ENCODE measurements around the gene VPS33B. TPM values are rescaled to one million over a fixed set of nuclear protein-coding genes. Genes with fewer than 3 reads are reported as not detected.
A peak's percentile ranks its signal among the peaks of the same experiment; 100 is the strongest.

The VPS33B gene
- total and polyA plus RNA-seq, 2 of the 13 experiments (the other 11 are each of a cell fraction or from before 2014, with no cell fraction given) = 15.8 to 16.5 TPM

GRCh38 chr15:90954712-90955623 lies 67.4 kb downstream of the VPS33B start, which contains the start of gene RCCD1 (continued):
- TF ChIP-seq, protein P1, sequence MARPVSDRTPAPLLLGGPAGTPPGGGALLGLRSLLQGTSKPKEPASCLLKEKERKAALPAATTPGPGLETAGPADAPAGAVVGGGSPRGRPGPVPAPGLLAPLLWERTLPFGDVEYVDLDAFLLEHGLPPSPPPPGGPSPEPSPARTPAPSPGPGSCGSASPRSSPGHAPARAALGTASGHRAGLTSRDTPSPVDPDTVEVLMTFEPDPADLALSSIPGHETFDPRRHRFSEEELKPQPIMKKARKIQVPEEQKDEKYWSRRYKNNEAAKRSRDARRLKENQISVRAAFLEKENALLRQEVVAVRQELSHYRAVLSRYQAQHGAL (CRISPR knock-in tag; IDR thresholded peaks at IDR 0.05; ENCODE audit: not compliant biosample characterization) = peak; percentile 90
- TF ChIP-seq ZNF777 (CRISPR knock-in tag; IDR thresholded peaks at IDR 0.05) (peak; percentile 26; the same call in 1 of the 2 replicates), RBM39 (IDR thresholded peaks at IDR 0.05; ENCODE audit: low read depth, low read length, poor library complexity, severe bottlenecking) (no peak), ZSCAN30 (CRISPR knock-in tag; IDR thresholded peaks at IDR 0.05) (peak; percentile 80; the same call in 1 of the 2 replicates), FOXP1 (IDR thresholded peaks at IDR 0.05) (no peak), FOXP1 (CRISPR knock-in tag; IDR thresholded peaks at IDR 0.05) (no peak), ZBTB7B (CRISPR knock-in tag; IDR thresholded peaks at IDR 0.05) (0 out of 2 replicates have a peak, but pooled peaks have one; percentile 53), HMG20B (CRISPR knock-in tag; conservative IDR thresholded peaks at IDR 0.05) (no peak; the same call in 1 of the 2 replicates), TCF7L2 (IDR thresholded peaks at IDR 0.05; ENCODE audit: low read depth, low read length) (no peak), ZC3H13 (CRISPR knock-in tag; IDR thresholded peaks at IDR 0.05) (peak; percentile 78), JDP2 (CRISPR knock-in tag; IDR thresholded peaks at IDR 0.05; ENCODE audit: borderline replicate concordance) (no peak), ZBTB39 (CRISPR knock-in tag; IDR thresholded peaks at IDR 0.05) (no peak), TBX2 (CRISPR knock-in tag; IDR thresholded peaks at IDR 0.05; ENCODE audit: borderline replicate concordance) (no peak), MAFF (IDR thresholded peaks at IDR 0.05; ENCODE audit: low read depth, low read length) (no peak), RXRB (CRISPR knock-in tag; IDR thresholded peaks at IDR 0.05; ENCODE audit: borderline replicate concordance) (peak; percentile 36; the same call in 1 of the 2 replicates), PHF21A (CRISPR knock-in tag; IDR thresholded peaks at IDR 0.05) (peak; percentile 74), ASH2L (IDR thresholded peaks at IDR 0.05; ENCODE audit: insufficient read length, low read depth, low read length) (peak; percentile 83)
- TF ChIP-seq, protein P2, sequence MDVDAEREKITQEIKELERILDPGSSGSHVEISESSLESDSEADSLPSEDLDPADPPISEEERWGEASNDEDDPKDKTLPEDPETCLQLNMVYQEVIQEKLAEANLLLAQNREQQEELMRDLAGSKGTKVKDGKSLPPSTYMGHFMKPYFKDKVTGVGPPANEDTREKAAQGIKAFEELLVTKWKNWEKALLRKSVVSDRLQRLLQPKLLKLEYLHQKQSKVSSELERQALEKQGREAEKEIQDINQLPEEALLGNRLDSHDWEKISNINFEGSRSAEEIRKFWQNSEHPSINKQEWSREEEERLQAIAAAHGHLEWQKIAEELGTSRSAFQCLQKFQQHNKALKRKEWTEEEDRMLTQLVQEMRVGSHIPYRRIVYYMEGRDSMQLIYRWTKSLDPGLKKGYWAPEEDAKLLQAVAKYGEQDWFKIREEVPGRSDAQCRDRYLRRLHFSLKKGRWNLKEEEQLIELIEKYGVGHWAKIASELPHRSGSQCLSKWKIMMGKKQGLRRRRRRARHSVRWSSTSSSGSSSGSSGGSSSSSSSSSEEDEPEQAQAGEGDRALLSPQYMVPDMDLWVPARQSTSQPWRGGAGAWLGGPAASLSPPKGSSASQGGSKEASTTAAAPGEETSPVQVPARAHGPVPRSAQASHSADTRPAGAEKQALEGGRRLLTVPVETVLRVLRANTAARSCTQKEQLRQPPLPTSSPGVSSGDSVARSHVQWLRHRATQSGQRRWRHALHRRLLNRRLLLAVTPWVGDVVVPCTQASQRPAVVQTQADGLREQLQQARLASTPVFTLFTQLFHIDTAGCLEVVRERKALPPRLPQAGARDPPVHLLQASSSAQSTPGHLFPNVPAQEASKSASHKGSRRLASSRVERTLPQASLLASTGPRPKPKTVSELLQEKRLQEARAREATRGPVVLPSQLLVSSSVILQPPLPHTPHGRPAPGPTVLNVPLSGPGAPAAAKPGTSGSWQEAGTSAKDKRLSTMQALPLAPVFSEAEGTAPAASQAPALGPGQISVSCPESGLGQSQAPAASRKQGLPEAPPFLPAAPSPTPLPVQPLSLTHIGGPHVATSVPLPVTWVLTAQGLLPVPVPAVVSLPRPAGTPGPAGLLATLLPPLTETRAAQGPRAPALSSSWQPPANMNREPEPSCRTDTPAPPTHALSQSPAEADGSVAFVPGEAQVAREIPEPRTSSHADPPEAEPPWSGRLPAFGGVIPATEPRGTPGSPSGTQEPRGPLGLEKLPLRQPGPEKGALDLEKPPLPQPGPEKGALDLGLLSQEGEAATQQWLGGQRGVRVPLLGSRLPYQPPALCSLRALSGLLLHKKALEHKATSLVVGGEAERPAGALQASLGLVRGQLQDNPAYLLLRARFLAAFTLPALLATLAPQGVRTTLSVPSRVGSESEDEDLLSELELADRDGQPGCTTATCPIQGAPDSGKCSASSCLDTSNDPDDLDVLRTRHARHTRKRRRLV (CRISPR knock-in tag; IDR thresholded peaks at IDR 0.05) = no peak
- TF ChIP-seq, protein P3, sequence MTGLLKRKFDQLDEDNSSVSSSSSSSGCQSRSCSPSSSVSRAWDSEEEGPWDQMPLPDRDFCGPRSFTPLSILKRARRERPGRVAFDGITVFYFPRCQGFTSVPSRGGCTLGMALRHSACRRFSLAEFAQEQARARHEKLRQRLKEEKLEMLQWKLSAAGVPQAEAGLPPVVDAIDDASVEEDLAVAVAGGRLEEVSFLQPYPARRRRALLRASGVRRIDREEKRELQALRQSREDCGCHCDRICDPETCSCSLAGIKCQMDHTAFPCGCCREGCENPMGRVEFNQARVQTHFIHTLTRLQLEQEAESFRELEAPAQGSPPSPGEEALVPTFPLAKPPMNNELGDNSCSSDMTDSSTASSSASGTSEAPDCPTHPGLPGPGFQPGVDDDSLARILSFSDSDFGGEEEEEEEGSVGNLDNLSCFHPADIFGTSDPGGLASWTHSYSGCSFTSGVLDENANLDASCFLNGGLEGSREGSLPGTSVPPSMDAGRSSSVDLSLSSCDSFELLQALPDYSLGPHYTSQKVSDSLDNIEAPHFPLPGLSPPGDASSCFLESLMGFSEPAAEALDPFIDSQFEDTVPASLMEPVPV (CRISPR knock-in tag; IDR thresholded peaks at IDR 0.05) = peak; percentile 95
